ENCODE results near the gene TLR9.
"Not testable (repeated sequence)": the region's sequence is repeated elsewhere in the genome, so short reads cannot be mapped to it uniquely, and the experiment has no call there.

Gene TLR9

DNA sequence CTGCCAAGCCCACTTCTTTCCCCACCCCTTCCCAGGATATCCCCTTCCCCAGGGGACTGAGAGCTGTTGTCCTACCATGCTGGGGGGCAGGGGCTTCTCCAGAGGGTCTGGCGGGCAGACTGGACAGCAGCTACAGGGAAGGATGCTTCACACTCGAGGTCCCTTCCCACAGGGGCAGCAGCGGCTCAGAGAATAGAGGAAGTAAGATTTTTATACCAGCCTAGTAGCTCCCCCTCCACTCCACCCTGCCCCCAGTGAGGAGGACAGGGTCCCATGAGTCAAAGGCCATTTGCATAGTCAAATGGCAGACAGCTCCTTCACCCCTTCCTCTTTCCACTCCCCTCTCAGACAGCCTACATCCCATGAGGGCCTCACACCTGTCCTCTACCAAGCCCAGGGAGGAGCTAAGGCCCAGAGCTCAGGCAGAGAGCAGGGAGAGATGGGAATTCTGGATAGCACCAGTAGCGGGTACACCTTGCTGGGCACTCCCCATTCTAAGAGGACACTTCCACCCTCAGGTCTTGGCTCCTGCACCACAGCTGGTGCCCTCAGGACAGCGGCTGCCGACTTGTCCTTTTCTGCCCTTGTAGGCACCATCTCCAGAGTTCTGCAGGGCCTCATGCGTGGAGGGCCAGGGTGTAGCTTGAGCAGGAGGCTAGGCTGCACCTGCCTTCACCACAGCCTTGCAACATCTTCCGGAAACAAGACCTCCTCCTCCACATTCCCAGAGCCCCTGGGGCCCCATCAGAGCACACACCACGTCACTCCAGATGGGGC, at the start of gene TLR9:
Gene TLR9, minus strand, starts transcription at position 194 of the 777 bp plus-strand sequence. Its CDS starts 116 bp downstream, at position 78.
- no peak for DNase-seq (ENCODE audit: low spot score)

- DNase-seq (ENCODE audit: low spot score), result not testable (repeated sequence)
Observed at GRCh38 chr3:52274781-52275180, 49.3 kb upstream of the TLR9 start.

- DNase-seq (ENCODE audit: low spot score), result no peak
Observed at GRCh38 chr3:52272831-52273230, 47.4 kb upstream of the TLR9 start.

GRCh38 chr3:52272172-52272571, 46.7 kb upstream of the TLR9 start:
- not testable (repeated sequence) for DNase-seq (ENCODE audit: low spot score)

GRCh38 chr3:52270252-52270754, 44.9 kb upstream of the TLR9 start:
- no peak for DNase-seq (ENCODE audit: low spot score)

DNA sequence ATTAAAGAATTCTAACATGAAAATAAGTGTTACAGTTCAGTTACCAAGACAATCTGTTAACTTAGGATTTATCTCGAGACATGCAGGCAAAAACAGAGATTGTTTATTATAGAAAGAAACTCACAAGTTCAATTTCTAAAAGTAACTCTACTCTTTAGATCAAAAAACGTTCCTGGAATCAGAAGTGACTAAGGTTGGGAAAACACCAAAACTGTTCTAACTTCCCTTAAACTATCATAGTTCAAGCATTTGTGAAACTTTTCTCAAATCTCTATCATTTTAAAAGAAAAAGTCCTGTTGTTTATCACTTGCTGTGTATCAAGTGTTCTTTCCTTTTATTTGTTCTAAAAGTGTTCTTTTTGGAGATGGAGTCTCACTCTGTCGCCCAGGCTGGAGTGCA, 44.3 kb upstream of the TLR9 start:
- no peak for DNase-seq (ENCODE audit: low spot score)

DNA sequence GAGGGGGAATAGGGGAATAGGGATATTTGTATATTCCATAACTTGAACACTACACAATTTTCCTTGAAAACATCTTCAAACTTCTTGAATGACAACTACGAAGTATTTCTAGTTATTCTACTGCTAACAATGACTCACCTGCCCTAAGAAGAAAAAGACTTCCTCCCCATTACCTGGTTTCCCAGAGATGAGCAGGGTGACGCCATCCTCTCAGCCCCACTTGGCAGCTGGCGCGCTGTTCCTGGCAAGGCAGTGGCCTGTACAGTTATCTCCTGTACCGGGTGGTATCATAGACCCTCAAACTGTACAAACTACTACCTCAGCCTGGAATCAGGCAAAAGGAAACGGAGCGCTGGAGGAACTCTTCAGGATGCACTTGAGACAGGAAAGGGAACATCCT, 42.6 kb upstream of the TLR9 start:
- no peak for DNase-seq (ENCODE audit: low spot score)

GRCh38 chr3:52265387-52265786, 39.9 kb upstream of the TLR9 start:
- no peak for DNase-seq (ENCODE audit: low spot score)

DNA sequence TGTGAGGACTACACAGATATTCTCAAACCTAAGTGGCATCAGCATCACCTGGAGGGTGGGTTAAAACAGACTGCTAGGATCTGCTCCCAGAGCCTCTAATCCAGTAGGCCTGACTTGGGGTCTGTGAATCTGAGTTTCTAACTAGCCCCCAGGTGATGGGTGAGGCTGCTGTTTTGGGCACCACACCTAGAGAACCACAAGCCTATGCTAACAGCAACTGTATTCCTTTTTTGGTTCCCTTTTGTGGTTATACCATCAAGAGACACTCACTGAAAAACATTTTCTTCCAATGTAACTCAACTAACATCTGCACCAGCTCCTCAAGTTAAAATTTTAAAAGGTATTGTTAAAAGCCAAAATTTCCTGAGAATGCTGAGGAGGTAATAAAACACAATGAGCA, 37.0 kb upstream of the TLR9 start:
- DNase-seq (ENCODE audit: low spot score), result no peak

DNA sequence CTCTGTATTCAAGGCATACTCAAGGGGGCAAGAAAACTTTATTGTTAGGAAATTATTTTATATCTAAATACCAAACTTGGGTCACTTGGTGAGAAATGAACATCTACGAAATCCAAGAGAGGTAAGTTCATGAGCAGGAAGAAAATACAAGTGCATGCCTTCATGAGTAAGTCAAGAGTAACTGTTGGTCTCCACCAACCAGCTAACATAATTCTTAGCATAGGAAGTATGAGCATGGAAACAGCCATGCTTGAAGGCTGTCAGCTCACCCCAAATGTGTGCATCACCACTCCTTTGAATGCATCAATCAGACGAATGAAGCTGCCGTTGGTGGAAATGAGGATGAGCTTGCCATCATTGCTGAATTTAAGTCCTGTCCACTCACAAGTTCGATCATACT, 34.0 kb upstream of the TLR9 start:
- DNase-seq (ENCODE audit: low spot score), result no peak

- DNase-seq (ENCODE audit: low spot score), result no peak
Observed at GRCh38 chr3:52259035-52259434, 33.6 kb upstream of the TLR9 start.

DNA sequence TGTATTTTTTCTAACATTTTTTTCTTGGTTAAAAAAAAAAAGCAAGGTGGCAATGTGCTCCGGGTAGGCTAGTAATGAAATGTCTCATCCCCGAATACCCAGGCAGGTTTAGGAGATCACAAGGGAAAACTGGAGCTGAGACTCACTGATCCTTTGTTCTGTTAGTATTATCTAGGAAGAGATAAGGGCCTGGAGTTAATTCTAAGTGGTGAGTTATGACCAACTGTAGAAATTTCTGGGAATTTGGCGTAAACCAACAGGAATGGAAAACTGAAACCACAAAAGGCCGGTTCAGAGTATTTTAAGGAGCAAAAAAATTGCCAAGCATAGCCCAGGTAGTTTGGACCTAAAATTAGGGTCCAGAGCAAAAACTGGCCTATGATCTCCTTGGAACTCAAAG, 32.5 kb upstream of the TLR9 start:
- no peak for DNase-seq (ENCODE audit: low spot score)

DNA sequence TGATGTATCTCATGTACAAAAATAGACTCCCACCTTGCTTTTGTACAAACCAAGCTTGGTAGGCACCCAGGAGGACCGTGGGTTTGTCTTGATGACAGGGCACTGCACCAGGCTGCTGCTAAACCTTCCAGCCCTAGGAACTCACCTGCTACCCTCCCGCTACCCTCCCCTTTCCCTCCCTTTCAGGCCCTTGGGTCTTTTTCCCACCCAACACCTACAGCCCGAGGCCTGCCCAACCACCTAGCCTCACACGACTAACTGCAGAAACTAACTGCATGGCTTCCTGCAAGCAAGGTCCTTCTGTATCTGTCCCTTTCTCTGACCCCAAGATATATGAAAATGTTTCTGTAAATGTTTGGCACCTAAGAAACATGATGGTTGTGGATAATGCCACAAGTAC, 31.2 kb upstream of the TLR9 start:
- no peak for DNase-seq (ENCODE audit: low spot score)

DNA sequence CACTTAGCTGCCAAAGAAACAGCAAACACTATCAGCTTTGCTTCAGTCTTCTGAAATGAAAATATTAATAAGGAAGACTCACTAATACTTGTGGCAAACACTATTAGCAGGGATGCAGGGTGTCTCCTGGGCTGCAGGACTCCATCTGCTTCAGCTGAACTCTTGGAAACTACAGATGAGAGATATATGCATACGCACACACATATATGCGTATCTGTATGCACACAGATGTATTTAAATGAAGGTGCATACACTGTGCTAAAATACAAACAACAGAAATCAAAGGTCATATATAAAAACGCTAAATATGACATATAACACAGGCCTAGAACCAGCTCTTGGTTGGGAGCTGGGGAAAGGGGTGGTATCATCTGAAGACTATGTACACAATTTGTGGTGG, 30.7 kb upstream of the TLR9 start:
- DNase-seq (ENCODE audit: low spot score), result no peak

DNA sequence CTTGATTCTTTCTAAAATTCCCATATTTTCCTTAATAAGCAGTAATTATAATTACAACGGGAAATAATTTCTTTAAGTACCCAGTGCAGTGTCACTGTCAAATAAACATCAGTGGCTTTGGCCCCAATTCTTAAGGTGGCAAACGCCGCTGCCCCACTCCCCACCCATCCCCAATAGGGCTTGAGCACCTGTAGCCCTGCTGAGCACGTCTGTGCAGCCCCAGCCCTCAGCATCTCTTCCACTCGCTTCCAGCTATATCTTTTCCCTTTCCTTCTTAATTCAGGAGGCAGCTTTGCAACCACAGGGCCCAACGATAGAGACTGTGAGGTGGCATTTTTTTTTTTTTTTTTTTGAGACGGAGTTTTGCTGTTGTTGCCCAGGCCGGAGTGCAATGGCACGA, 29.2 kb upstream of the TLR9 start:
- DNase-seq (ENCODE audit: low spot score), result no peak

- DNase-seq (ENCODE audit: low spot score), result no peak
Observed at GRCh38 chr3:52253314-52254304, 28.2 kb upstream of the TLR9 start.

- no peak for DNase-seq (ENCODE audit: low spot score)
Observed at GRCh38 chr3:52250122-52250521, 24.7 kb upstream of the TLR9 start.

DNA sequence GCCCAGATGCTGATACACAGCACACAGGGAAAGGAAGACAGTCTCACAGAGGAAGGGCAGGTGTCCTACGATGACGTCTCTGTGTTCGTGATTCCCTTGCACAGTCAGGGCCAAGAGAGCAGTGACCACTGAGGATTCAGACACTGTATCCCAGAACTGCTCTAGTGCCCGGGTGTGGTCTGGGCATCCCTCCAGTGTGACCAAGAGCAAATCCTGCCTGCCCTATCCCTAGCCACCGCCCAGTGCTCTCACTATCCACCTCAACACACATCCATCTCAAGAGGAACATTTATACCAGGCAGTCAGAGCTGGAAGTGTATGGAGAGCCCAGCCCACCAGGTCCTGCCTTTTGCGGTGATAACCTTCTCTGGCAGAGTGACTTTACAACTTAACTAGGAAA, 24.2 kb upstream of the TLR9 start:
- no peak for DNase-seq (ENCODE audit: low spot score)

DNA sequence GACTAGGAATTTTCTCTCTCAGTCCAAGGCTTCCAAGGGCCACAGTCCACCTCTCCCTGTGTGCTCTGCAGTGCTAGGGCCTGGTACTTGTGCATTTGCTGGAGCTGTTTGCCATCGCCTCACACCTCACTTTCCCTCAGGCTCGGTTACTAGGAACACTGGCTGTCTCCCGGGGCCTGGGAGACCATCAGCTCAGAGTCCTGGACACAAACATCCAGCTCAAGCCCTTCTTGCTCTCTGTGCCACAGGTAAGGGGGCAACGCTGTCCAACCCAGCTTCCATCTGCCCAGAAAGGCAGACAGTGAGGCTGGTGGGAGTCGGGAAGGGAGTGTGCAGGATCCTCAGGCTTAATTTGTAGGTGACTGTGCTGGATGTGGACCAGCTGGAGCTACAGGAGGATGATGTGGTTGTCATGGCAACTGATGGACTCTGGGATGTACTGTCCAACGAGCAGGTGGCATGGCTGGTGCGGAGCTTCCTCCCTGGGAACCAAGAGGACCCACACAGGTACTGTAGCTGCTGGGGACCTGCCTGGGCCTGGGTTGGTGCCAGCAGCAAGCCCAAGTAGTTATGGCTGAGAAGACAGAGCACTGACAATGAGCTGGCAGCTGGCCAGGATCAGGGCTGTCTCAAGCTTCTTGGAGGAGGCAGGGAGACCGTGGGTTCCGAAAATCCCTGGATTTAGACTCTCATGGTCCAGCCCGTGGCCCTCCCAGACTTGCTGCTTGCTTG, 23.5 kb upstream of the TLR9 start:
- no peak for DNase-seq (ENCODE audit: low spot score)

- no peak for DNase-seq (ENCODE audit: low spot score)
Observed at GRCh38 chr3:52248165-52248541, 22.7 kb upstream of the TLR9 start.

DNA sequence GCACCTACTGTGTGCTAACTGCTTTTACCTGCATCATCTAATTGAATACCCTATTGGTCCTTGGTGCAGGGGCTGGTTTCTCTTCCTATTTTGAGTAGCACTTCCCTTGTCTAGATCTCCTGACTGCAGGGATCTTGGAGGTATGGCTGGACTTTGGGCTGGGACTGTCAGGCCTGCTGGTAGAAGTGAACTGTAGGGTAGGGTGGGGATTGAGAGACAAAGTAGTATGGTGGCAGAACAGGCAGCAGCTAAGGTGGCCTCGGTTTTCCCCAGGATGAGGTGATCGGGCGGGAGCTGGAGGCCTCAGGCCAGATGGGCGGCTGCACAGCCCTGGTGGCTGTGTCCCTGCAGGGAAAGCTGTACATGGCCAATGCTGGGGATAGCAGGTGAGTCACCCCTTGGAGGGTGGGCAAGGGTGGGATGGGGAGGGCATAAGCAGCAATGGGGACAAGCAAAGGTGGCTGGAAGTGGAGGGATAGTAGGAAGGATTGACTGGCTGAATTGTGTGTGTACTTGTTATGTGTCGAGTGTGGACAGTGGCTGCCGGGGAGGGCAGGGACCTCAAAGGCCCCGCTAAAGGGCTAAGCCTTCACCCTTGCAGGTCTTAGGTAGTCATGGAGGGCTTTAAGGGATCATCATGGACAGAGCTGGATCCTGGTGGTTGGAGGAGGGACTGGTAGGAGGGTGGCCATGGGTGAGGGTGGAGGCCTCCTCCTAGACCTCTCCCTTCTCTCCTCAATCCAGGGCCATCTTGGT, 22.1 kb upstream of the TLR9 start:
- no peak for DNase-seq (ENCODE audit: low spot score)

All from RKO (cell line).